Prostate gland (tissue), 2 donors: ENCODE measurements around the gene MTMR6. TPM values are rescaled to one million over a fixed set of nuclear protein-coding genes. Genes with fewer than 3 reads are reported as not detected.

Source experiments
- DNase-seq: peaks from one replicate; pipeline ENCODE4 v3.0.0-alpha.2; 2019; ENCODE audit warnings: low spot score
- H3K27ac ChIP-seq, 2 donors: fragments of 200-600 bp; sonication (generic); 2 replicates each; pipeline ENCODE4 v1.5.1; 2017 to 2019
- H3K27me3 ChIP-seq: fragments of 200-600 bp; sonication (generic); replicated peaks from 2 replicates; pipeline ENCODE4 v1.5.1; 2019; ENCODE audit not compliant: insufficient read depth
- H3K36me3 ChIP-seq, 2 donors: fragments of 200-600 bp; sonication (generic); 1 replicate in 1 of 2; 2 replicates in 1 of 2; pipeline versions ENCODE4 v1.5.1 to v1.8.1; 2017 to 2019
- H3K4me1 ChIP-seq: fragments of 200-600 bp; sonication (generic); replicated peaks from 2 replicates; pipeline ENCODE4 v1.5.1; 2019
- H3K4me3 ChIP-seq, 2 donors: fragments of 200-600 bp; sonication (generic); 2 replicates each; pipeline ENCODE4 v1.5.1; 2017 to 2019
- H3K9me3 ChIP-seq: fragments of 200-600 bp; sonication (generic); 2 replicates; pipeline ENCODE4 v1.5.1; 2017
- CTCF ChIP-seq, 4 experiments: fragments of 200-600 bp in 2 of 4; fragments of 450-650 bp in 2 of 4; sonication (generic) in 2 of 4; IDR thresholded peaks; 1 replicate in 3 of 4; 2 replicates in 1 of 4; pipeline ENCODE4 v1.5.1; 2016 to 2019; ENCODE audit warnings: antibody characterized with exemption in 4 of 4, mild to moderate bottlenecking in 2 of 4, moderate library complexity in 2 of 4
- POLR2A ChIP-seq: fragments of 450-650 bp; IDR thresholded peaks from one replicate; pipeline ENCODE4 v1.6.1; 2016; ENCODE audit warnings: antibody characterized with exemption, mild to moderate bottlenecking
- POLR2AphosphoS5 ChIP-seq: sonication (generic); formaldehyde crosslinking; IDR thresholded peaks from one replicate; pipeline ENCODE4 v1.6.1; 2017; ENCODE audit warnings: antibody characterized with exemption
- WGBS: methylation state at CpG from one replicate; pipeline ENCODE4 v1.1.5; 2018; 5-methylcytosine and 5-hydroxymethylcytosine counted together
- intact Hi-C: fragments of 100-400 bp; cut with DNase I; formaldehyde crosslinking; loops from one replicate; pipeline ENCODE4 v1.14.2; 2022
- total RNA-seq, 2 donors: library from RNA; depleted of rRNA; stranded (reverse); fragments of >200 nt; gene quantifications; one replicate each; pipeline ENCODE4 v1.1.0, GENCODE V29; 2016

MTMR6 gene
- 10 to 100 TPM; 12.7 to 17.1 TPM for total RNA-seq

- intact Hi-C loops, result no loop called here
- Histone ChIP-seq H3K4me3 (peak within 1 kb of the TSS; percentile 88 to 91), H3K36me3 (no peaks in the 10 kb centered on the region), H3K27ac (peak within 1 kb of the TSS; percentile 82 to 89), H3K4me1 (no peaks in the 10 kb centered on the region), H3K9me3 (no peaks in the 10 kb centered on the region), H3K27me3 (no peaks in the 10 kb centered on the region)
- TF ChIP-seq POLR2A (peak; percentile 49), CTCF (IDR thresholded peaks at IDR 0.05) (peak; percentile 97 to 100 (median 100)), POLR2AphosphoS5 (peak; percentile 70)
- DNase-seq, result peak; percentile 84
- WGBS, result 2% methylated on average over 43 of the region's 65 CpGs
Observed at GRCh38 chr13:25286969-25287961, at the start of gene MTMR6. Gene MTMR6 (minus strand): TSS chr13:25287488. CDS start chr13:25287247, 241 bp downstream.

GRCh38 chr13:25335856-25336255 is 48.6 kb upstream of the MTMR6 start:
- DNase-seq, result no peak
- TF ChIP-seq POLR2AphosphoS5 (no peak), POLR2A (no peak), CTCF (IDR thresholded peaks at IDR 0.05) (no peak)
- Histone ChIP-seq H3K27me3 (no peaks in the 10 kb centered on the region), H3K4me3 (no peak overlapping the region), H3K9me3 (no peaks in the 10 kb centered on the region), H3K36me3 (peaks cover 0 to 6% of the 10 kb centered on the region in 2 donors), H3K4me1 (no peaks in the 10 kb centered on the region), H3K27ac (no peak overlapping the region)
- 39% methylated on average over 3 of the region's 3 CpGs for WGBS
- intact Hi-C loops, result no loop called here

- H3K9me3 ChIP-seq, result no peaks in the 10 kb centered on the region
- H3K27ac ChIP-seq, result no peak overlapping the region
- peaks cover 0 to 9% of the 10 kb centered on the region in 2 donors for H3K36me3 ChIP-seq
- H3K4me1 ChIP-seq, result no peaks in the 10 kb centered on the region
- H3K4me3 ChIP-seq, result no peak overlapping the region
- DNase-seq, result no peak
- TF ChIP-seq POLR2A (no peak), CTCF (IDR thresholded peaks at IDR 0.05) (no peak), POLR2AphosphoS5 (no peak)
- H3K27me3 ChIP-seq, result no peaks in the 10 kb centered on the region
- intact Hi-C loops, result no loop called here
- 90% methylated on average over 1 of the region's 1 CpG for WGBS
Observed at GRCh38 chr13:25330541-25330940, 43.3 kb upstream of the MTMR6 start.

- Histone ChIP-seq H3K9me3 (no peaks in the 10 kb centered on the region), H3K4me3 (no peak overlapping the region), H3K36me3 (peaks cover 0 to 9% of the 10 kb centered on the region in 2 donors), H3K4me1 (no peaks in the 10 kb centered on the region), H3K27me3 (no peaks in the 10 kb centered on the region), H3K27ac (no peak overlapping the region)
- TF ChIP-seq POLR2A (no peak), POLR2AphosphoS5 (no peak), CTCF (IDR thresholded peaks at IDR 0.05) (no peak)
- intact Hi-C loops, result no loop called here
- DNase-seq, result no peak
- 95% methylated on average over 4 of the region's 4 CpGs for WGBS
Observed at GRCh38 chr13:25329706-25330105, 42.4 kb upstream of the MTMR6 start.
